KMS-11 (cell line): Measurements from ENCODE around the gene NHERF2.

Experiments used
- H2AFZ ChIP-seq: fragments of 200-600 bp; sonication (generic); 2 replicates; pipeline ENCODE4 v1.6.1; 2016; ENCODE audit warnings: antibody characterized with exemption, mixed run types, low read depth
- H3K27ac ChIP-seq: fragments of 200-600 bp; sonication (generic); 2 replicates; pipeline ENCODE4 v1.6.1; 2016; ENCODE audit warnings: mild to moderate bottlenecking, mixed run types
- H3K27me3 ChIP-seq: fragments of 200-600 bp; sonication (generic); 2 replicates; pipeline ENCODE4 v1.6.1; 2017; ENCODE audit warnings: mild to moderate bottlenecking, low read depth, mixed run types, moderate library complexity; ENCODE audit not compliant: insufficient read depth
- H3K36me3 ChIP-seq: fragments of 200-600 bp; sonication (generic); 2 replicates; pipeline ENCODE4 v1.6.1; 2017; ENCODE audit warnings: mild to moderate bottlenecking, mixed run types; ENCODE audit not compliant: insufficient read depth
- H3K4me1 ChIP-seq: fragments of 200-600 bp; sonication (generic); 2 replicates; pipeline ENCODE4 v1.6.1; 2016; ENCODE audit warnings: mild to moderate bottlenecking, low read depth, mixed run types; ENCODE audit not compliant: poor library complexity, severe bottlenecking
- H3K4me2 ChIP-seq: fragments of 200-600 bp; sonication (generic); 2 replicates; pipeline ENCODE4 v1.7.0; 2016; ENCODE audit warnings: mild to moderate bottlenecking, mixed run types
- H3K4me3 ChIP-seq: fragments of 200-600 bp; sonication (generic); IDR thresholded peaks from 2 replicates; pipeline ENCODE4 v1.6.1; 2017; ENCODE audit warnings: low read depth, low read length, mixed read lengths; ENCODE audit not compliant: insufficient read depth
- H3K79me2 ChIP-seq: fragments of 200-600 bp; sonication (generic); 2 replicates; pipeline ENCODE4 v1.6.1; 2016; ENCODE audit warnings: low read depth, mixed run types; ENCODE audit not compliant: insufficient read depth
- H3K9ac ChIP-seq: fragments of 200-600 bp; sonication (generic); 2 replicates; pipeline ENCODE4 v1.6.1; 2016; ENCODE audit warnings: mild to moderate bottlenecking, mixed run types
- H4K20me1 ChIP-seq: fragments of 200-600 bp; sonication (generic); 2 replicates; pipeline ENCODE4 v1.6.1; 2016; ENCODE audit warnings: mild to moderate bottlenecking, mixed run types; ENCODE audit not compliant: insufficient read depth
- TF ChIP-seq, protein P1 (sequence below): fragments of 200-600 bp; sonication (generic); conservative IDR thresholded peaks from 2 replicates; pipeline ENCODE4 v1.6.1; 2017; ENCODE audit warnings: low read depth, mild to moderate bottlenecking, antibody characterized with exemption, low read length, moderate library complexity, mixed read lengths

Gene NHERF2

GRCh38 chr16:2062801-2063200 is 36.1 kb downstream of the NHERF2 start:
- Histone ChIP-seq H3K27me3 (no peaks in the 10 kb centered on the region), H3K4me1 (no peaks in the 10 kb centered on the region), H3K4me3 (no peak overlapping the region), H3K79me2 (no peaks in the 10 kb centered on the region), H3K4me2 (no peak overlapping the region), H3K36me3 (peaks cover 4% of the 10 kb centered on the region; the same call in 1 of the 2 replicates), H4K20me1 (no peaks in the 10 kb centered on the region), H3K9ac (no peak overlapping the region), H2AFZ (no peak overlapping the region), H3K27ac (no peak overlapping the region)
- TF ChIP-seq, protein P1, sequence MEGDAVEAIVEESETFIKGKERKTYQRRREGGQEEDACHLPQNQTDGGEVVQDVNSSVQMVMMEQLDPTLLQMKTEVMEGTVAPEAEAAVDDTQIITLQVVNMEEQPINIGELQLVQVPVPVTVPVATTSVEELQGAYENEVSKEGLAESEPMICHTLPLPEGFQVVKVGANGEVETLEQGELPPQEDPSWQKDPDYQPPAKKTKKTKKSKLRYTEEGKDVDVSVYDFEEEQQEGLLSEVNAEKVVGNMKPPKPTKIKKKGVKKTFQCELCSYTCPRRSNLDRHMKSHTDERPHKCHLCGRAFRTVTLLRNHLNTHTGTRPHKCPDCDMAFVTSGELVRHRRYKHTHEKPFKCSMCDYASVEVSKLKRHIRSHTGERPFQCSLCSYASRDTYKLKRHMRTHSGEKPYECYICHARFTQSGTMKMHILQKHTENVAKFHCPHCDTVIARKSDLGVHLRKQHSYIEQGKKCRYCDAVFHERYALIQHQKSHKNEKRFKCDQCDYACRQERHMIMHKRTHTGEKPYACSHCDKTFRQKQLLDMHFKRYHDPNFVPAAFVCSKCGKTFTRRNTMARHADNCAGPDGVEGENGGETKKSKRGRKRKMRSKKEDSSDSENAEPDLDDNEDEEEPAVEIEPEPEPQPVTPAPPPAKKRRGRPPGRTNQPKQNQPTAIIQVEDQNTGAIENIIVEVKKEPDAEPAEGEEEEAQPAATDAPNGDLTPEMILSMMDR, result no peak

- no peak overlapping the region for H2AFZ ChIP-seq
- H3K79me2 ChIP-seq, result no peaks in the 10 kb centered on the region
- no peak overlapping the region for H3K27ac ChIP-seq
- TF ChIP-seq, protein P1, result no peak
- H3K36me3 ChIP-seq, result peaks cover 4% of the 10 kb centered on the region; the same call in 1 of the 2 replicates
- H3K27me3 ChIP-seq, result no peaks in the 10 kb centered on the region
- no peak overlapping the region for H3K9ac ChIP-seq
- H3K4me1 ChIP-seq, result no peaks in the 10 kb centered on the region
- no peak overlapping the region for H3K4me3 ChIP-seq
- H3K4me2 ChIP-seq, result no peak overlapping the region
- no peaks in the 10 kb centered on the region for H4K20me1 ChIP-seq
These were observed 37.2 kb downstream of the NHERF2 start for GRCh38 chr16:2063861-2064260.

GRCh38 chr16:2064368-2064945 is 37.8 kb downstream of the NHERF2 start:
- Histone ChIP-seq H3K9ac (no peak overlapping the region), H4K20me1 (no peaks in the 10 kb centered on the region), H3K36me3 (peaks cover 4% of the 10 kb centered on the region; the same call in 1 of the 2 replicates), H3K4me1 (no peaks in the 10 kb centered on the region), H3K4me3 (no peak overlapping the region), H3K79me2 (no peaks in the 10 kb centered on the region), H3K27me3 (no peaks in the 10 kb centered on the region), H3K27ac (no peak overlapping the region), H3K4me2 (no peak overlapping the region), H2AFZ (no peak overlapping the region)
- TF ChIP-seq, protein P1, result no peak

- H3K27me3 ChIP-seq, result no peaks in the 10 kb centered on the region
- H3K27ac ChIP-seq, result no peak overlapping the region
- H3K36me3 ChIP-seq, result peaks cover 4% of the 10 kb centered on the region; the same call in 1 of the 2 replicates
- TF ChIP-seq, protein P1, result no peak
- H3K79me2 ChIP-seq, result no peaks in the 10 kb centered on the region
- no peaks in the 10 kb centered on the region for H4K20me1 ChIP-seq
- no peak overlapping the region for H3K4me2 ChIP-seq
- H3K4me1 ChIP-seq, result no peaks in the 10 kb centered on the region
- H3K4me3 ChIP-seq, result no peak overlapping the region
- no peak overlapping the region for H2AFZ ChIP-seq
- no peak overlapping the region for H3K9ac ChIP-seq
These were observed 39.4 kb downstream of the NHERF2 start for GRCh38 chr16:2066139-2066538.
